ENCODE results near the gene GRM8.

The GRM8 gene

GRCh38 chr7:126449611-126450268 lies 803.0 kb downstream of the GRM8 start:
- no peak for DNase-seq (ENCODE audit: low read depth in 2 of 2, low spot score in 1 of 2)

GRCh38 chr7:126447984-126448383 lies 804.8 kb downstream of the GRM8 start:
- no peak for DNase-seq (ENCODE audit: low read depth in 2 of 2, low spot score in 1 of 2)

GRCh38 chr7:126445991-126446390 lies 806.8 kb downstream of the GRM8 start:
- DNase-seq (ENCODE audit: low read depth in 2 of 2, low spot score in 1 of 2): no peak

GRCh38 chr7:126443951-126444350 lies 808.8 kb downstream of the GRM8 start:
- no peak for DNase-seq (ENCODE audit: low read depth in 2 of 2, low spot score in 1 of 2)

- DNase-seq (ENCODE audit: low read depth in 2 of 2, low spot score in 1 of 2): no peak
Observed at GRCh38 chr7:126442908-126443307, 809.8 kb downstream of the GRM8 start.

GRCh38 chr7:126441745-126442144 lies 811.0 kb downstream of the GRM8 start:
- no peak for DNase-seq (ENCODE audit: low read depth in 2 of 2, low spot score in 1 of 2)

GRCh38 chr7:126440542-126440941 lies 812.2 kb downstream of the GRM8 start:
- no peak for DNase-seq (ENCODE audit: low read depth in 2 of 2, low spot score in 1 of 2)

GRCh38 chr7:126436213-126436868 lies 816.4 kb downstream of the GRM8 start:
- no peak for DNase-seq (ENCODE audit: low read depth in 2 of 2, low spot score in 1 of 2)

- DNase-seq (ENCODE audit: low read depth in 2 of 2, low spot score in 1 of 2): no peak
Observed at GRCh38 chr7:126426652-126427051, 826.1 kb downstream of the GRM8 start.

- no peak for DNase-seq (ENCODE audit: low read depth in 2 of 2, low spot score in 1 of 2)
Observed at GRCh38 chr7:126424985-126425384, 827.8 kb downstream of the GRM8 start.

GRCh38 chr7:126419047-126419446 lies 833.7 kb downstream of the GRM8 start:
- DNase-seq (ENCODE audit: low read depth in 2 of 2, low spot score in 1 of 2): no peak

GRCh38 chr7:126411821-126412383 lies 840.8 kb downstream of the GRM8 start:
- DNase-seq (ENCODE audit: low read depth in 2 of 2, low spot score in 1 of 2): no peak

GRCh38 chr7:126411032-126411820 lies 841.5 kb downstream of the GRM8 start:
- DNase-seq (ENCODE audit: low read depth in 2 of 2, low spot score in 1 of 2): no peak

- DNase-seq (ENCODE audit: low read depth in 2 of 2, low spot score in 1 of 2): no peak
Observed at GRCh38 chr7:126403040-126403439, 849.7 kb downstream of the GRM8 start.

GRCh38 chr7:126401918-126402317 lies 850.8 kb downstream of the GRM8 start:
- no peak for DNase-seq (ENCODE audit: low read depth in 2 of 2, low spot score in 1 of 2)

- no peak for DNase-seq (ENCODE audit: low read depth in 2 of 2, low spot score in 1 of 2)
Observed at GRCh38 chr7:126398851-126399529, 853.8 kb downstream of the GRM8 start.

GRCh38 chr7:126398285-126398684 lies 854.5 kb downstream of the GRM8 start:
- DNase-seq (ENCODE audit: low read depth in 2 of 2, low spot score in 1 of 2): no peak

GRCh38 chr7:126394406-126394805 lies 858.3 kb downstream of the GRM8 start:
- no peak for DNase-seq (ENCODE audit: low read depth in 2 of 2, low spot score in 1 of 2)

All from stimulated activated CD8-positive, alpha-beta memory T cell treated with anti-CD3 and anti-CD28 coated beads, Interleukin-4, amount 100 ng/mL, for 1 hour (primary cell).